Progenitor cell of endocrine pancreas (in vitro differentiated cells): ENCODE results near the gene ZNF74. TPM values are rescaled to one million over a fixed set of nuclear protein-coding genes. Genes with fewer than 3 reads are reported as not detected.

Source experiments
- DNase-seq: peaks from one replicate; pipeline ENCODE4 v3.0.0; 2021; ENCODE audit warnings: low spot score; ENCODE audit not compliant: unreplicated experiment
- H3K27ac Mint-ChIP-seq: 2 replicates; pipeline ENCODE4 v1.8.0; 2021; ENCODE audit warnings: mild to moderate bottlenecking, moderate library complexity, mixed read lengths
- H3K27me3 Mint-ChIP-seq: 2 replicates; pipeline ENCODE4 v1.8.0; 2021; ENCODE audit warnings: mixed read lengths
- H3K36me3 Mint-ChIP-seq: 2 replicates; pipeline ENCODE4 v1.8.0; 2022; ENCODE audit warnings: mixed read lengths; ENCODE audit not compliant: insufficient read depth
- H3K4me1 Mint-ChIP-seq: 2 replicates; pipeline ENCODE4 v1.8.0; 2021; ENCODE audit warnings: low read depth, mixed read lengths
- H3K4me3 Mint-ChIP-seq: 2 replicates; pipeline ENCODE4 v1.8.0; 2021; ENCODE audit warnings: low read depth, mild to moderate bottlenecking, moderate library complexity, mixed read lengths
- H3K9me3 Mint-ChIP-seq: 2 replicates; pipeline ENCODE4 v1.8.0; 2021; ENCODE audit warnings: low read depth, mixed read lengths
- total RNA-seq: library from RNA; stranded (reverse); gene quantifications from 2 replicates; pipeline ENCODE4 v1.2.1, GENCODE V29; 2021
- TF ChIP-seq, protein P1 (sequence below): fragments of 200-600 bp; sonication (generic); IDR thresholded peaks from one replicate; pipeline ENCODE4 v1.5.0; 2021; ENCODE audit warnings: antibody characterized with exemption, mild to moderate bottlenecking; ENCODE audit not compliant: unreplicated experiment

ZNF74 gene
- total RNA-seq, 1 donor from 2014 or later = 52.1 TPM

DNA sequence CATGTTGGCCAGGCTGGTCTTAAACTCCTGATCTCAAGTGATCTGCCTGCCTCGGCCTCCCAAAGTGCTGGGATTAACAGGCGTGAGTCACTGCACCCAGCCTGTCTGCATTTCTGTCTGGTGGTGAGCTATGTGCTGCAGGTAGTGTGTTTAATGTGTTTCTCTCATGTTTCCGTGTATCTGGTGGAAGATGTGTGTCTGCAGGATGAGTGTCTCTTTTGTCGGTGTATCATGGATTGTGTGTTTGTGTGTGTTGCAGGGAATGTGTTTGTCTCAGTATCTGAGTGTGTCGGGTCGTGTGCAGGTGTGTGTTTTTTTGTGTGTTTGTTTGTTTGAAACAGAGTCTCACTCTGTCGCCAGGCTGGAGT is 27.5 kb downstream of the ZNF74 start:
- no peaks in the 10 kb centered on the region for H3K27me3 Mint-ChIP-seq
- H3K27ac Mint-ChIP-seq = no peak overlapping the region
- H3K9me3 Mint-ChIP-seq = no peaks in the 10 kb centered on the region
- no peak overlapping the region for H3K4me3 Mint-ChIP-seq
- no peak for DNase-seq
- peaks cover 7% of the 10 kb centered on the region for H3K36me3 Mint-ChIP-seq
- H3K4me1 Mint-ChIP-seq = no peaks in the 10 kb centered on the region
- TF ChIP-seq, protein P1, sequence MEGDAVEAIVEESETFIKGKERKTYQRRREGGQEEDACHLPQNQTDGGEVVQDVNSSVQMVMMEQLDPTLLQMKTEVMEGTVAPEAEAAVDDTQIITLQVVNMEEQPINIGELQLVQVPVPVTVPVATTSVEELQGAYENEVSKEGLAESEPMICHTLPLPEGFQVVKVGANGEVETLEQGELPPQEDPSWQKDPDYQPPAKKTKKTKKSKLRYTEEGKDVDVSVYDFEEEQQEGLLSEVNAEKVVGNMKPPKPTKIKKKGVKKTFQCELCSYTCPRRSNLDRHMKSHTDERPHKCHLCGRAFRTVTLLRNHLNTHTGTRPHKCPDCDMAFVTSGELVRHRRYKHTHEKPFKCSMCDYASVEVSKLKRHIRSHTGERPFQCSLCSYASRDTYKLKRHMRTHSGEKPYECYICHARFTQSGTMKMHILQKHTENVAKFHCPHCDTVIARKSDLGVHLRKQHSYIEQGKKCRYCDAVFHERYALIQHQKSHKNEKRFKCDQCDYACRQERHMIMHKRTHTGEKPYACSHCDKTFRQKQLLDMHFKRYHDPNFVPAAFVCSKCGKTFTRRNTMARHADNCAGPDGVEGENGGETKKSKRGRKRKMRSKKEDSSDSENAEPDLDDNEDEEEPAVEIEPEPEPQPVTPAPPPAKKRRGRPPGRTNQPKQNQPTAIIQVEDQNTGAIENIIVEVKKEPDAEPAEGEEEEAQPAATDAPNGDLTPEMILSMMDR = no peak

DNA sequence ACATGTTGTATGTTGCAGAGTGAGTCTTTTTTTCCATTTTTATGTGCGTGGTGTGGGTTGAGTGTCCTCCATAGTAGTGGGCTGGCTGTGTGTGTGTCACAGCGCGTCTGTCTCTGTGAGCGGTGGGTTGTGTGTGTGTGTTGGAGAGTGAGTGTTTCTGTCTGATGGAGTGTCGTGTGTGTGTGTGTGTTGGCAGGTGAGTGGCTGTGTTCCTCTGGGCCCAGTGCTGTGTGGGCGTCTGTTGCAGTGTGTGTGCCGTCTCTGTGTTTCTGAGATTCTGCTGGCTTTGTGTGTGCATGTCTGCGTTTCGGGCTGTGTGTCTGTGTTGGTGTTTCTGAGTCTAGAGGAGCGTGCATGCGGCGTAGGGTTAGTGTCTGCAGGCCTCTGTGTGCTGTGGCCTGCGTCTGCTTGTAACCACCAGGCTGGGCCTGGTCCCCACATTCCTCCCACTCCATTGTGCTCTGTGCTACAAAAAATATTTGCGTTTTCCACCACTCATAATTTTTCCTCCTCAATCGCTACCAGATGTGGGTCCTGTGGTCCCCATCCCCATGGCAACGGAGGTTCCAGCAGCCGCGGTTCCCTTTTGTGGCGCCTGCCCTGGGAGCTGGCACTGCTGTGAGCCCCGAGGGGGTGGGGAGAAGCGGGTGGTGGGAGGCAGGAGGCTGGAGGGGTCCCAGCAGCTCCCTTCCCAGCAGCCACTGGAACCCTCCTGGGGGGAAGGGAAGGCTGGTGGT is 28.5 kb downstream of the ZNF74 start:
- TF ChIP-seq, protein P1 = no peak
- no peaks in the 10 kb centered on the region for H3K27me3 Mint-ChIP-seq
- no peaks in the 10 kb centered on the region for H3K4me1 Mint-ChIP-seq
- peaks cover 12% of the 10 kb centered on the region for H3K36me3 Mint-ChIP-seq
- no peak overlapping the region for H3K4me3 Mint-ChIP-seq
- H3K27ac Mint-ChIP-seq = no peak overlapping the region
- H3K9me3 Mint-ChIP-seq = no peaks in the 10 kb centered on the region
- DNase-seq = no peak

DNA sequence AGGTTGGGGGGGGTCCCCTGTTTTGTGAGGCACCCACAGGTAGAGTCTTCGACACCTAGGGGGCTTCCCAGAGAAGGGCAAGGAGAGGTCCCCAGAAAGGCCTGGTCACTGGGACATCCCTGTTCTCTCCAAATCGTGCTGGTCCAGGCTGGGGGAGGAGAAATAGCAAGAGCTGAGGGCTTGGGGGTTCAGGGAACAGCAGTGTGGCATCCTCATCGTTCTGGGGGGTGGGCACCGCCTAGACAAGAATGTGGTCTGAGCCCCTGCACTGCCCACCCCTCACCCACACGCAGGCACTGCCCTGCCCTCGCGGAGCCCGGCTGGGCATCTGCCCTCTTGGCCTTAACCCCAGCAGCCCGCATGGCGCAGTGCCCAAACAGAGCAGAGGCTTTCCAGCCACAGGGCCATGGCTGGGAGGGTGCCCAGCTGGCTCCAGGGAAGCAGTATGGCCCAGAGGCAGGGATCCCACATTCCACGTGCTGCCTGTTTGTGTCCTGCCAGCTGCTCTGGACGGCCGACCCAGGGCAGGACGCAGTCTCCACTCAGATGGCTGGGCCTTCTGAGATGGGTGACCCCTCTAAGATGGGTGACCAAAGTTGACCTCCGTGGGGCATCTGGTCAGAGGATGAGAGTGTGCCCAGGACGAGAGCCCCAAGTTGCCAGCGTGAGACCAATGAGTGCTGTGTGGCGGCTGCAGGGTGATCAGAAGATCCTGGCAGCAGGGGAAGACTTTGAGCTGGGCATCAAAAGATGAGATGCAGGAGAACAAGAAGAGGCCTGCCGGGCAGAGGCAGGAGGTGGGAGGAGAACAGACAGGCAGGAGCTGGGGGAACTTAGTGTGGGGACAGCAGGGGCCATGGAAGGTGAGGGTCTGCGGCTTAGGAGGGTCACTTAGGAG is 29.3 kb downstream of the ZNF74 start:
- TF ChIP-seq, protein P1 = no peak
- peaks cover 14% of the 10 kb centered on the region for H3K36me3 Mint-ChIP-seq
- DNase-seq = no peak
- no peak overlapping the region for H3K4me3 Mint-ChIP-seq
- H3K9me3 Mint-ChIP-seq = no peaks in the 10 kb centered on the region
- H3K27me3 Mint-ChIP-seq = no peaks in the 10 kb centered on the region
- H3K27ac Mint-ChIP-seq = peak overlapping the region; percentile 11
- no peaks in the 10 kb centered on the region for H3K4me1 Mint-ChIP-seq

DNA sequence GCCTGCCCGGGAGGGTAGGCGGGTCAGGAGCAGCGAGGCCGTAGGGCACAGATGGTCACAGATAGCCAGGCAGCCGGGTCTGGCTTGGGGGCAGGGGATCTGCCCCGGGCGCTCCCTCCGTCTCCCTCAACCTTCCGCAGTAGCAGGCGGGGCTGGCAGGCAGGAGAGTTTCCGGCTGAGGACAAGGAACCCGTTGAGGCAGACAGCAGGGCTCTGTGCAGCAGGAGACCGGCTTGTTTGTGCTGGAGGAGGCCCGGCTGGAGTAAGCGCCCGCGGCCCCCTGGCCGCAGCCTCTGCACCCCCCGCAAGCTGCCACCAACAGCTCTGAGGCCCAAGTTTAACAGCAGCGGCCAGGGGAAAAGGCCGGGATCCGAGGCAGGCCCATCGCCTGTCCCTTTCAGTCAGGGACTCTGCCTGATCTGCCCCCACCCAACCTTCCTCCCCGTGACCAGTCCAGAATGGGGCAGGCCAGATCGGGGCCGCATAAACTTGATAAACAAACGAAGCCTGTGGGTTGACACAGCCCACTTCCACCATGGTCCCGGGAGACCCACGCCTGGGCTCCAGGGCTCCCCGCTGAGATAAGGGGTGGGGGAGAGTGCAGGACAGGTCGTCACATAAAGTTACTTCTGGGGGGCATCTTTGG is 30.1 kb downstream of the ZNF74 start:
- no peak overlapping the region for H3K4me3 Mint-ChIP-seq
- TF ChIP-seq, protein P1 = no peak
- no peak overlapping the region for H3K27ac Mint-ChIP-seq
- H3K36me3 Mint-ChIP-seq = peaks cover 17% of the 10 kb centered on the region
- peaks cover 3% of the 10 kb centered on the region for H3K27me3 Mint-ChIP-seq
- H3K9me3 Mint-ChIP-seq = no peaks in the 10 kb centered on the region
- no peak for DNase-seq
- no peaks in the 10 kb centered on the region for H3K4me1 Mint-ChIP-seq

DNA sequence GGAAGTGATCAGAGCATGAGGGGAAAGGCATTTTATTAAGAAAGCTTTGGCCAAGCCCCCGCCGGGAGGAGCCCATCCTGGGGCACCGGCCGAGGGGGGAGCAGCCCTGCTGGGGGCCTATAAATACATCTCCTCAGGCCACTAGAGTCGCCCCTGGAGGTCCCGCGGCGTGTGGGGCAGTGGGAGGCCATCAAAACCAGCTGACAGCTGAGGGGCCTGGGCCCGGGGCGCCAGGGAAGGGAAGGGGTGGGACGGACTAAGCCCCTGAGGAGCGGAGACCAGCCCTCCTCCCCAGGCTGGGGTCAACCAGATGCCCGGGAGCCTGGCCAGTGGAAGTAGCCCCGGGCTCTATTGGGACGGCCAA is 30.6 kb downstream of the ZNF74 start:
- H3K9me3 Mint-ChIP-seq = no peaks in the 10 kb centered on the region
- peaks cover 4% of the 10 kb centered on the region for H3K27me3 Mint-ChIP-seq
- peaks cover 18% of the 10 kb centered on the region for H3K36me3 Mint-ChIP-seq
- no peak overlapping the region for H3K4me3 Mint-ChIP-seq
- TF ChIP-seq, protein P1 = no peak
- no peaks in the 10 kb centered on the region for H3K4me1 Mint-ChIP-seq
- DNase-seq = no peak
- no peak overlapping the region for H3K27ac Mint-ChIP-seq
